DMS114 treated with DMSO at 0.1 percent for 48 hours (cell line): ENCODE data around the gene MRPS15.
"Not testable (repeated sequence)": the region's sequence is repeated elsewhere in the genome, so short reads cannot be mapped to it uniquely, and the experiment has no call there.

Source experiments
- DNase-seq: peaks from one replicate; lab custom pipeline; 2025; ENCODE audit not compliant: unreplicated experiment; lab: John Stamatoyannopoulos, UW

The MRPS15 gene

DNA sequence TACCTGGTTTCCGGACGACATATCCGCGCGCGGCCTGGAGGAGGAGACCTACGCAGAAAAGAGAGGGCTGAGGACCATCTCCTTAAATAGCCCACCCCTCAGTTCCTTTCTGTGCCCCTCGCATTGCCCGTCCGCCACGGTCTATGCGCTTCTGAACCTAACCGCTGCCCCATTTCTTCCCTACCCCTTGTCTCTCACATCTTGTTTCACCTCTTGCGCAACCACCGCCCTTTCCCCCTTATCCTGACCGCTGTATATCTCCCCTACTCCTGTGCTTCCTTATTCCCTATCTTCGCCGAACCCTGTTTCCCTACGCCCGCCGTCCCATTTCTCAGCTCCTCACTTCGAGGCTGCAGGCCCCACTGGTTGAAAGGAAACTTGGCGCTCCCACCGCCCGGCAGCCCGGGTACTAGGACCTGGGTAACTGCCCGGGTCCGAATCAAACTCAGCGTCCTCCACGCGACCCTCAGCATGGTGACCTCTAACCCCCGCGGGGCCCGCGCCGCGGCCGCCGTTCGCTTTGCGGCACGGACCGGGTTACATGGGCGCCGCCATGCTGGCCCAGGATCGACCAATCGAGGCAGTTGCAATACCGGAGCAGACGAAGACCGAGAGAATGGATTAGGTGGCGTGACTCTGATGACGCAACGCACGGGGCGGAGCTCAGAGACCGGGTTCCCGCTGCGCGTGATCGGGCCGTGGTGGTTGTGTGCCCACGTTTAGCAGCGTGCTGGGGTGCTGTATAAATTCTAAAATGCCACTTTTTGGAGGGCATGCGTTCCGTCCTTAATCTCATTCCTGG is at the start of gene MRPS15:
MRPS15 (minus strand) TSS at position 582 of the 802 bp plus-strand sequence; CDS start at position 473, 109 bp downstream.
- peak; percentile 95 for DNase-seq

DNA sequence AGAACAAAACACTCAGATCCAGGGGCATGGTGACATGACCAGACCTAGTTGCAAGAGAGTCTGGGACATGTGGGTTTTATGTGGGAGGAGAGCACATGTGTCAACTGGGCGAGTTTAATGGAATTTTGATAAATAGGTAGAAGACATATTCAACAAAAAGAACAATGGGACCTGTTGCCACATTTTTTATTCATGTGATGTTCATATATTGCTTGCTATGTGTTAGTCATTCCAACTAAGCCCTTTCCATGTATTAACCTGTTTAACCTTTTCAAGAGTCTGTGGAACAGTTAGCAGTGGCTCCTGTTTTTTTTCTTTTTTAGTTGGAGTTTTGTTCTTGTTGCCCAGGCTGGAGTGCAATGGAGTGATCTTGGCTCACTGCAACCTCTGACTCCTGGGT is 48.7 kb upstream of the MRPS15 start:
- DNase-seq = no peak

DNA sequence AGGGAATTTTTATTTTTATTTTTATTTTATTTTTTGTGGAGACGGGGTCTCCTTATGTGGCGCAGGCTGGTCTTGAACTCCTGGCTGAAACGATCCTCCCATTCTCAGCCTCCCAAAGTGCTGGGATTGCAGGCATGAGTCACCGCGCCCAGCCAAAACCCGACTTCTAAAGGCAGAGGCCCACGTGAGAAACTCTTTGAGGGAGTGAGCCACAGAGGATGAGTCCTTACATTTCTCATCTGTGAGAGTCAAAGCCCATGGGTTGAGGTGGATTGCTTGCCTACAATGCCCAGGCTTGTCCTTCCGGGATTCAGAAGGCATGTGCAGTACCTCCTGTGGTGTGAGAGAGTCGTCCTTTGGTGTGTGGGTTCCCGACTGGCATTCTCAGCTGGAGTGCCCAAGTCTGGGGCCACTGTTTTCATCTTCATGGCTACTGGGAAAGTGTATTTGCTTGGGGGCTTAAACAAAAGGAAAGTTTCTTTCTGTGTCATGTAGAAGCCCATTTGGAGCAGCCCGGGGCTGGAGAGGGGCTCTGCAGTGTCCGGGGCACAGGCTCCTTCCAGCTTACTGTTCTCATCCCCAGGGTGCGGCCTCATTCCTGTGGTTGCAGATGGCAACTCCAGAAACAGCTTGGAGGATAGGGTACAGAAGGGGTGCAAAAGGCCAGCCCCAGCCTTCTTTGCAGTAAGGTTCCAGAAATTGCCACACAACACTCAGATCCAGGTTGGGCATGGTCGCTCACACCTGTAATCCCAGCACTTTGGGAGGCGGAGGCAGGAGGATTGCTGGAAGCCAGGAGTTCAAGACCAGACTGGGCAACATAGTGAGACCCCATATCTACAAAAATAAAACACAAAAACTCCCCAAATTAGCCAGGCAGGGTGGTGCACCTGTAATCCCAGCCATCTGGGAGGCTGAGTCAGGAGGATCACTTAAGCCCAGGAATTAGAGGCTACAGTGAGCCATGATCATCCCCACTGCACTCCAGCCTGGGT is 47.9 kb upstream of the MRPS15 start:
- DNase-seq = no peak

DNA sequence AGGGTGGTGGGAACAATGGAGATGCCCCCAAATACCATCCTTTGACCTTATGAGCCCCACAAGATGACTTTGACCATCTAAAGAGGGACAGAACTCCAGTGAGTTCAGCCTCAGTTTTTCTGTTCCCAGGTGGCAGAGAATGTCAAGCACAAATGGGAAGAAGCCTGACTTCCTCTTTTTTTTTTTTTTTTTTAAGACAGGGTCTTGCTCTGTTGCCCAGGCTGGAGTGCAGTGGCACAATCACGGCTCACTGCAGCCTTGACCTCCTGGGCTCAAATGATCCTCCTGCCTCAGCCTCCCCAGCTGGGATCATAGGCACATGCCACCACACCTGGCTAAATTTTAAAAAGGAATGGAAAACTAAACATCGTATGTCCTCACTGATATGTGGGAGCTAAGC is 47.0 kb upstream of the MRPS15 start:
- not testable (repeated sequence) for DNase-seq

DNA sequence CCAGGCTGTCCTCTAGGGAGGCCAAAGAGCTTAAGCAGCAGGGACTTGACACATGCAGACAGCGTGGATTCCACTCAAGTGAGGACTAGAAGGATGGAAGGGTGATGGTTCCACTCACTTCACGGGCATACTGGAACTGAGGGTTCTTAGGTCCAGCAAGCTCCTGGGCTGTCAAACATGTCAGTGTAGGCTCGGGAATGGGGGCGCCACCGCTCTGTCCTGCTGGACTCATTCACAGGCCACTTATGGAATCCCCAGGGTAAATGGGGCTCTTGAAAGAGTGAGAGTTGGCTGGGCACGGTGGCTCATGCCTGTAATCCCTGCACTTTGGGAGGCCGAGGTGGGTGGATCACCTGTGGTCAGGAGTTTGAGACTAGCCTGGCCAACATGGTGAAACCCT is 46.2 kb upstream of the MRPS15 start:
- DNase-seq = no peak

DNA sequence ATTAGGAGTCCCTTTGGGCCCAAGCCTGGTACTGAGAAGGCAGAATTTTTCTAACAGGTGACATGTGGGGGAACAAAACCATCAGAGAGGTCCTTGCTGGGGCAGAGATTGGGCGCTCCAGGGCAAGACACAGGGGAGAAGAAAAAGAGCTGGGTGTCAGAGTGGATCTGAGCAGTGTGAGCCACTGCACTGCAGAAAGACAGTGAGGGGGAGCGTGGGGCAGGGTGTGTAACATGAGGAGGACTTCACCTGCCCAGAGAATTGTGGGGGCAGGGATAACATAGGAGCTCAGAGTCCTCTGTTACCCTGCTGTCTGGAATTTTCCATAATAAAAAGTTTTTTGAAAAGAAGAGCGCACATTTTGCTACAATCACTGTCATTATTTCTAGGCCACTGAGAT is 44.1 kb upstream of the MRPS15 start:
- no peak for DNase-seq

DNA sequence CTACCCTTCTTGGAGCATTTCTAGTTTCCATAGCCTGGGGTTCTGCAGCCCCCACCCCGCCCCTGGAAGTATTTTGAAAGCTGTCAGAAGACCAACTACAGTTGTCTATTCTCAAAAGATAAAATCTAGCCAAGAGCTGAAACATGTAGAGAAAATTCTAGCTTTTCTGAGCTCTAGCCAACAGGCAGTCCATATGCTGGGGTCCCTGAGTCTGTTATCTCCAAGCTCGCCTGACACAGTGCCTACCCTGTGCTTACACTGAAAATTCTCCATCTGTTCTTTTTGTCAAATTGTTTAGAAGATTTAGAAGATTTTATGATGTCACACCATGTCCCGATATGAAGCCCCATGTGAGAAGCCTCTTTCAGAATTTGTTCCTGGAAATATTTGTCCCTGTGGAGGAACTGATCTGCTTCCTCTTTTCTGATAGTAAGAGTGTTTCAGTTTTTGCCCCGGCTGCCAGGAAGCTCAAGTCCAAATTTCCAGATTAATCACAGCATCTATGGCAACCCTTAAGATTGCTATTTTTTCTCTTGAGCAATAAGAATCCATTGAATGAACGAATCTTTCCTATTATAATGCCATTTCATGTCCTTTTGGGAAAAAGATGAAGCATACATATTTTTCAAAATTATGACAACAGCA is 42.2 kb upstream of the MRPS15 start:
- no peak for DNase-seq

DNA sequence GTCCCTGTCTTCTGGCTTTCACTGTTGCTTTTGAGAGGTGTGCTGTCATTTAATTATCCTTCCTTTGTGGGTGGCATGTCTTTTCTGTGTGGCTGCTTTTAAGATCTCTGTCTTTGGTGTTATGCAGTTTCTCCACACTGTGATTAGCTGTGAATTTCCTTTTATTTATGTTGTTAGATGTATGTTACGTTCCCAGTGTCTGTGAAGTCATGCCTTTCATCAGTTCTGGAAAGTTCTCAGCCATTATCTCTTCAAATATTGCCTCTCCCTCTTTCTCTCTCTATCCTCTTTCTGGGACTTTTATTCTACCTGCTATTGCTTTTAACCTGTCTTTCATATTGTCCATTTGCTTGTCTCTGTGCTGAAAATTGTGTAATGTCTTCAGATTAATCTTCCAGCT is 39.5 kb upstream of the MRPS15 start:
- no peak for DNase-seq

DNA sequence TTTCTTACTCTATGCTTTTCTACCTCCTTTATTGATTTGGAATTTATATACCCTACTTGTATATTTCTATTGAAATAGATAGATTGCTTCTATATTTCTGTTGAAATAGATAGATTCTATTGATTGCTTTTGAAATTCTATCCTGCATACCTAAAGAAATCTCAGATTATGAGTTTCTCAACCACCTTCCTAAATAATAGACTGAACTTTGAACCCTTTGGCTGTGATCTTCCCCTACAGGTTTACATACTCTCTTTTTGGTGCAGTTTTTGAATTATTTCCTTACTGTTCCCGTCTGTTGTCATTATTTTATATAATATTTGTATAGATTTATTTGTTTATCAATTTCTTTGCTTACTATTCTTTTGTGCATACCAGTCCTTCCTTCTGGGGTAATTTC is 39.0 kb upstream of the MRPS15 start:
- no peak for DNase-seq

DNA sequence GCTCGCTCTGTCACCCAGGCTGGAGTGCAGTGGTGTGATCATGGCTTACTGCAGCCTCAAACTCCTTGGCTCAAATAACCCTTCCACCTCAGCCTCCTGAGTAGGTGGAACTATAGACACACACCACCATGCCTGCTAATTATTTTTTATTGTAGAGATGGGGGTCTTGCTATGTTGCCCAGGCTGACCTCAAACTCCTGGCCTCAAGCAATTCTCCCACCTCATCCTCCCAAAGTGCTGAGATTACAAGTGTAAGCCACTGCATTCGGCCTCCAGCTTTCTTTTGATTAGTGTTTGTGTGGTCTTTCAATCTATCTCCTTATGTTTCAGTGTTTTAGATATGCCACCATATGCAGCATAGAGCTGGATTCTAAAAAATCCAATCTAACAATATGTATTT is 38.4 kb upstream of the MRPS15 start:
- no peak for DNase-seq

DNA sequence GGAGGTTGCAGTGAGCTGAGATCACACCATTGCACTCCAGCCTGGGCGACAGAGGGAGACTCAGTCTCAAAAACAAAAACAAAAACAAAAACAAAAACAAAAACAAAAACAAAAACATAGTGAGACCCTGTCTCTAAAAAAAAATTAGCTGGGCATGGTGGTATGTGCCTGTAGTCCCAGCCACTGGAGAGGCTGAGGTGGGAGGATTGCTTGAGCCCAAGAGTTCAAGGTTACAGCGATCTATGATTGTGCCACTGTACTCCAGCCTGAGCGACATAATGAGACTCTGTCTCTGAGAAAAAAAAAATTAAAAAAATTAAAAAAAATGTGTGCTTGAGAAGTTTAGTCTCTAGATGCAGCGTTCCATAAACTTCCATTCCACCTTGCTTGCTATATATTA is 37.7 kb upstream of the MRPS15 start:
- DNase-seq = not testable (repeated sequence)

DNA sequence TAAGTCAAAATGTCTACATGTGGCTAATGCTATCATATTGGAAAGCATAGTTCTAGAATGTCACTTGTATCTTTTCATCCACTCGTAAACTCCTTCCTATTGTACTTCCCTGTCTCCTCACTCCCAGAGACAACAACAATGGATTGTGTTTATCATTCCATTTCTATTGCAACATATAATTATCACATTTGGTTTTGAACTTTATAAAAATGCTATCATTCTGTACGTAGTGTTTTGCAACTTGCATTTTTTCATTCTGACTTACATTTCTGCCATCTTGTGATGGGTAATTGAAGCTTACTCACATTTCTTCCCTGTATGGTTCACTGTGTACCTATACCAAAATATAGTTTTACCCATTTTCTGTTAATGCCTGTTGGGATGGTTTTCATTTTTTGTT is 33.0 kb upstream of the MRPS15 start:
- no peak for DNase-seq

DNA sequence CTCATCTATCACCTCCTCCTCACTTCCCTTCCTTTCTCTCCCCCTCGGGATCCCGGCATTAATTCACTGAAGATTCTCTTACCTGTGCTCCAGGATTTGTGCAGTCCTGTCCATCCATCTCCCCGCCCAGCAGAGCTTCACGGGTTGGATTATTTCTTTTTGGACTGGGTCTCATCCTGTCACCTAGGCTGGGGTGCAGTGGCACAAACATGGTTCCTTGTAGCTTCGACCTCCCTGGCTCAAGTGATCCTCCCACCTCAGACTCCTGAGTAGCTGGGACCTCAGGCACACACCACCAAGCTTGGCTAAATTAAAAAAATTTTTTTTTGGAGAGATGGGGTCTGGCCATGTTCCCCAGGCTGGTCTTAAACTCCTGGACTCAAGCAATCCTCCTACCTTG is 30.8 kb upstream of the MRPS15 start:
- DNase-seq = no peak

DNA sequence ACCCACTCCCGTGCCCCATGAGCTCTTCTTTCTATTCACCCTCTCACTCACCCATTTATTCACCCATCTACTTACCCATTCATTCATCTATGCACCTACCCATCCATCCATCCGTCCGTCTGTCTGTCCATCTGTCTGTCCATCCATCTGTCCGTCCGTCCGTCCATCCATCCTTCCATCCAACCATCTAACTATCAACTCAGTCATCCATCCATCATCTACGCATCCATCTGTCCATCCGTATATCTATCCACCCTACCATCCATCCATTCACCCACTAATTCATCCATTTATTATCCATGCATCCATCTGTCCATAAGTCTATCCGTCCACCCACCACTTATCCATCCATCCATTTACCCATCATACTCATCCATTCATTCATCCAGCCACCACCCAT is 29.3 kb upstream of the MRPS15 start:
- no peak for DNase-seq

DNA sequence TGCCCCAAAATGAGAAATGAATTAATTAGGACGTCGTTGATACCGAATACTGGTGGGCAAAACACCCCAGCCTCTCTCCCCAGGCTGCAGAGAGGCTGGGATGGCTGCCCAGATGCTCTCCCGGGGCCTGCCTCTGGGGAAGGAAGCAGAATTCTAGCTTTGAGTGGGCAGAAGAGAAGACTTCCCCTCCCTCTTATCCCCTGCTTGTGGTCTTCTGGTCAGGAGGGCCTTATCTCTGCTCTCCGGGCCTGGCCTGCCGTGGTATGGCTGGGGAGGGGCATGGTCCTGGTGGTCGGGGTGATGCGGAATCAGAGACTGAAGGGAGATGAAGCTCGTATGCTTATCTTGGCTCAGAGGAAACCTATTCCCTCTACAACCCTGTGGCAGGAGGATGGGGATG is 28.3 kb upstream of the MRPS15 start:
- no peak for DNase-seq

DNA sequence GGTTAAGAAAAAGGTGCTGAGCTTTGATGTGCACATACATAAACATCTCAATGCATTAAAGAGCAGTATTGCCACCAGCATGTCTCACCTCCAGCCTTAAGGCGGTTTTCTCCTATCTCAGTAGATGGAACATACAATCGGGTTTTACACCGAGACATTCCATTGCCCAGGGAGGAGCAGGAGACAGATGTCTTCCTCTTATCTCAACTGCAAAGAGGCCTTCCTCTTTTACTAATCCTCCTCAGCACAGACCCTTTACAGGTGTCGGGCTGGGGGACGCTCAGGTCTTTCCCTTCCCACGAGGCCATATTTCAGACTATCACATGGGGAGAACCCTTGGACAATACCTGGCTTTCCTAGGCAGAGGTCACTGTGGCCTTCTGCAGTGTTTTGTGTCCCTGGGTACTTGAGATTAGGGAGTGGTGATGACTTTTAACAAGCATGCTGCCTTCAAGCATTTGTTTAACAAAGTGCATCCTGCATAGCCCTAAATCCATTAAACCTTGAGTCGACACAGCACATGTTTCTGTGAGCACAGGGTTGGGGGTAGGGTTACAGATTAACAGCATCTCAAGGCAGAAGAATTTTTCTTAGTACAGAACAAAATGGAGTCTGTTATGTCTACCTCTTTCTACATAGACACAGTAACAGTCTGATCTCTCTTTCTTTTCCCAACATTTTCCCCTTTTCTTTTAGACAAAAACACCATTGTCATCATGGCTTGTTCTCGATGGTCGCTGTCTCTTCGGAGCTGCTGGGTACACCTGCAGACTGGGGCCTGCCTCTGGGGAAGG is 25.3 kb upstream of the MRPS15 start:
- DNase-seq = not testable (repeated sequence)

DNA sequence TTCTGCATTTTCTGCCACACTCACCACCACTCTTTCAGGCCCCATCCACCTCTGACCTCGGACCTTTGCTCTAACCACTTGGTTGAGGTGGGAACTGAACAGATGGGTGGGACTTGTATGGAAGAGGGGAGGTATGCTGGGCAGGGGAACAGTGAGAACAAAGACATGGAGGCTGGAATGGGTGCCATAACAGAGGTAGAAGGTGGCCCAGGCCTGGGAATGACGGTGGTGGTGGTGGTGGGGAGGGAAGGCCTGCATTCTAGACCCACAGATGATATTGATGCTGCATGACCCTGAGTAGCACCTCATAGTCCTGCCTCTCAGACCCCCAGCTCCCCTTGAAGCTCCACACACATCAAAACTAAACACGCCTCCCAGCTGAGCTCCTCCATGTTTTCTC is 23.7 kb upstream of the MRPS15 start:
- no peak for DNase-seq

DNA sequence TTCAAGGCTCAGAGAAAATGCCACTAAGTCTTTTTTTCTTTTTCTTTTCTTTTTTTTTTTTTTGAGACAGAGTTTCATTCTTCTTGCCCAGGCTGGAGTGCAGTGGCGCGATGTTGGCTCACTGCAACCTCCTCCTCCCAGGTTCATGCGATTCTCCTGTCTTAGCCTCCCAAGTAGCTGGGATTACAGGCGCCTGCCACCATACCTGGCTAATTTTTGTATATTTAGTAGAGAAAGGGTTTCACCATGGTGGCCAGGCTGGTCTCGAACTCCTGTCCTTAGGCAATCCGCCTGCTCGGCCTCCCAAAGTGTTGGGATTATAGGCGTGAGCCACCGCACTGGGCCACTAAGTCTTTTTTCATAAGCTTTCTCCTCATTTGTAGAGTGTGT is 23.1 kb upstream of the MRPS15 start:
- not testable (repeated sequence) for DNase-seq

DNA sequence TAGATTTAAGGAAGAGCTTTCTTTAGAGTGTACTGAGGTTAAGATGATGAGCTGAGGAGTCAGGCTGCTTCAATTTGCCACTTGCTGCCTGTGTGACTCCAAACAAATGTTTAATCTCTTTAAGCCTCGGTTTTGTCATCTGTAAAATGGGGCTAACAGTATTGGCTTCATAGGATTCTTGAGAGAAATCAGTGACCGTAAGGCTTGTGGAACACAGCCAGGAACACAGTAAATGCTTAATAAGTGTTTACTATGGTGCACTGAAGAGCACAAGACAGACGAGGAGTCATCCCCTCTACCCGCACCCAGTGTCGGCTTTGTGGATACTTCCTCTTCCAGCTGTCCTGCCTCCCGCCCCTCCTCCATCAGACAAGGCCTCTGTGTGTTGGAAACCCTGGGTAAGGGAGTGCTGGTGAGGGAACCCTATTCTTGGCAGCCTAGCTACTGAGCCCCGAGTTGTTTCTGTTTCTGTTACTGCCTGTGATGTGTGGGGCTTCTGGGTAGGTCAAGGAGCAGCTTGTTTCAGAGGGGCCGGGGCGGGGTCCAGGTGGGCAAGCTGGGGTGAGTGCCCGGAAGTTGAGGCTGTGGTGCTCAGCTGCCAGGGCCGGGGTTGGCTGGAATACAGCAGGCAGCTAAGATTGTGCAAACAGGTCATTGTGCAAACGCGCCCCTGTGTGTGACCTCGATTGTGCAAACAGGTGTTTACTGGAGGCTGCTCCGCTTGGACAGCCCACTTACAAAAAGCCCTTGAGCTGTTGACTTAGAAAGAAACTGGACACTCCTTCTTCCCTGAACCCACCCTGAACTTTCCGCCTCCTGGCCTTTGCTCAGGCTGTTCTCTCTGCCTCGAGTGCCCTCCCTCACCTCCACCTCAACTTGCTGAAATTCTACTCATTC is 22.5 kb upstream of the MRPS15 start:
- no peak for DNase-seq

DNA sequence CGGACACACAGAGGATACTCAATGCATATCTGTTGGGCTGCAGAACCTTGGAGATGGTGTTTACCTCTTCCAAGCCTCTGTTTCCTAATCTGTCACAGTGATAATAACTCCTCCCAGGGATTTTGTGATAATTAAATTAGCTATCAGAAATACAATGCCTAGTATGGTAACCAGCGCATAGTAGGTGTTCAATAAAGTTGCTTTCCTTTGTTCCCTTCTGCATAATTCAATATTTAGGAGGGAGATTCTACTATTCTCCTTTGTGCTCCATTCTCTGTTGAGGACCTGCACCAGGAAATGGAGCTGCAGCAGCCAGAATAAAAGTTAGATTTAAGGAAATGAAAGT is 21.9 kb upstream of the MRPS15 start:
- no peak for DNase-seq
